ENCODE data around the gene SELENOH.

SELENOH gene

DNA sequence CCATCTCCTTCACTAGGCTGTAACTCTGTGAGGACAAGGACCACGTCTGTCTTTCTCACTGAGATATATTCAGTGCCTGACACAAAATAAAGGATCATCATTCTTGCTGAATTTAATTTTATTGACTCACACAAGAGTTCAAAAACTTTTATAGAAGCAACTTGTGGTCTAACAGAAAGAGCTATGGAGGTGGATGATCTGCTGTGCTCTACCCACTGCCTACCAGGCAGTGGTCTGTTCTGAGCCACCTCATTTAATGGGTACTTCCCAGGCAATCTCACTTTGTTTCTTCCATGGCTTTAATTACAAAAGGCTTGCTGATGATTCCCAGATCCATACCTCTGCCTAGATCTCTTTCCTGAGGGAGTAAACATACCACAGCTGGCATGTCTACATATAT is 5.6 kb downstream of the SELENOH start:
- no peak for DNase-seq (ENCODE audit: low read depth in 2 of 2)

DNA sequence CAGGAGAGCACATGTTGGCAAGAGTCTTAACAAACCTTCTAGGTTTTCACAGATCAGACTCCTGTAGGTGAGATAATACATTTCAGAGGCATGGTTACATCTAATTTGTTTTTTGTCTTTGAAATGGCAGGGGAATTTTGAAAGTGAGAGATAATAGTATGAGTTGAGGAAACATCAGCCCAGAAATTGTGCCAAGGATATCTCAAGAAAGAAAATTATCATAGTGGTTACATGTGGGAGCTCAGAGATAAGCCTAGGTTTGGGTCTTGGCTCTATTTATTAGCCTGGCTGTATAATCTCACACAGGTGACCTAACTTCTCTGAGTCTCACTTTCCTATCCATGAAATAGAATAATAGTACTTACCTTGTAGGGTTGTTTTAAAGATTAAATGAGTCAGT is 9.9 kb downstream of the SELENOH start:
- no peak for DNase-seq (ENCODE audit: low read depth in 2 of 2)

DNA sequence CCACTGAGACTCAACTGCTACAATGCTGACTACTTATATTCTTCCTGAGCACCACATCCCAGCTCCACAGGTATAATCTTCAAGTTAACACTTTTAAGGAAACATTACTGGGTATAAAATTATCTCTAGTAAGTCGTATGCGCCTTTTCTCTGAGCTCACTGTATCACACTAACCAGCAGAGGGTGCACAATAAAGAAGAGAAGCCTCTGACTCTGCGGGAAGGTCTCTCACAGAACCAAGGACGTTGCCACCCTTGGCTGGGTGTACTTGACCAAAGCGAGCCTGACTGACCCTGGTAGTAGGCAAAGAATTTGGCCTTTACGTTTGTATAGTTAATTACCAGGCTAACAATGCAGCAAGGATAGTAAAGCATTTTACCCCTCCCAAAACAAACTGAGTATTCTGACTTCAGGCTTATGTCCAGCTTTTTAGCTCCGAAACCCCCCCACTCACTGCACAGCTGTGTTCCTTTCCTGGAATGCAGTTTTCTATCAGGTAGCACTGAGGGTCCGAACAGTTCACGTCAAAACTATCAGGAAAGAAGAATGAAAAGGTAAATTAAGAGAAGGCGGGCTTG is 10.5 kb downstream of the SELENOH start, which contains the start of gene BTBD18:
Gene BTBD18 (minus strand): TSS at position 144 of the 578 bp plus-strand sequence. CDS start 631 bp downstream, outside the sequence.
- DNase-seq (ENCODE audit: low read depth in 2 of 2), result no peak

DNA sequence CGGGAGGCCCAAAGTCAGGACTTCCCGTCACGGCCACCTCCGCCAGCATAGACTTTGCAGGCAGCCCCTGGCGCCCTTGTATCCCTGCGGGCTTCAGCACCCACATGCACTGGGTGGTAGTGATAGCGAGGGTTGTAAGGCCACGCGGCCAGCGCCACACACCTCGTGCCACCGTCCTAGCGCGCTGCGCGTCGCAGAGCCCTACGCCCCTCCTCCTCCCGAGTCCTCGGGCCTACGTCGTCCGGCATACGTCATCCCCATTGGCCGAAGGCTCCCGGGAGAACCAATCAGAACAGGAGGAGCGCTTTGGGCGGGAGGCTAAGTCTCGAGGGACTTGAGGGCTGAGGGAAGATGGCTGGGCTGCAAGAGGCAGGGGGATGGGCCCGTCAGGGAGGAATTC is 11.7 kb downstream of the SELENOH start:
- DNase-seq (ENCODE audit: low read depth in 2 of 2), result no peak

DNA sequence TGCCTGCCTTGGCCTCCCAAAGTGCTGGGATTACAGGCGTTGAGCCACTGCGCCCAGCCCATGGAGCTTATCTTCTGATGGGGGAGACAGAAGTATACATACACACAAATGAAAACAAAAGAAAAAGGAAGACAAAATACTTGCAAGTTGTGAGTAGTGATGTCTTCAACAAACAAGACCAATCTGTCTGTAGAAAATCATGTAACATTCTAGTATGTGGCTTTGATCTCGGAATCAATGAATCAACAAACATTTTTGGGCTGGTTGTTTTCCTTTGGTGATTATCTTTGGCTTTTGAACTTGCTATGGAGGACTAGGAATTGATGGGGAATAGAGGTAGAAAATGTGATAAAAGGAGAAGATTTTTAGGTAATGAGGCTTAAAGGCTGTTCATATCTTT is 16.9 kb downstream of the SELENOH start:
- DNase-seq (ENCODE audit: low read depth in 2 of 2), result no peak

DNA sequence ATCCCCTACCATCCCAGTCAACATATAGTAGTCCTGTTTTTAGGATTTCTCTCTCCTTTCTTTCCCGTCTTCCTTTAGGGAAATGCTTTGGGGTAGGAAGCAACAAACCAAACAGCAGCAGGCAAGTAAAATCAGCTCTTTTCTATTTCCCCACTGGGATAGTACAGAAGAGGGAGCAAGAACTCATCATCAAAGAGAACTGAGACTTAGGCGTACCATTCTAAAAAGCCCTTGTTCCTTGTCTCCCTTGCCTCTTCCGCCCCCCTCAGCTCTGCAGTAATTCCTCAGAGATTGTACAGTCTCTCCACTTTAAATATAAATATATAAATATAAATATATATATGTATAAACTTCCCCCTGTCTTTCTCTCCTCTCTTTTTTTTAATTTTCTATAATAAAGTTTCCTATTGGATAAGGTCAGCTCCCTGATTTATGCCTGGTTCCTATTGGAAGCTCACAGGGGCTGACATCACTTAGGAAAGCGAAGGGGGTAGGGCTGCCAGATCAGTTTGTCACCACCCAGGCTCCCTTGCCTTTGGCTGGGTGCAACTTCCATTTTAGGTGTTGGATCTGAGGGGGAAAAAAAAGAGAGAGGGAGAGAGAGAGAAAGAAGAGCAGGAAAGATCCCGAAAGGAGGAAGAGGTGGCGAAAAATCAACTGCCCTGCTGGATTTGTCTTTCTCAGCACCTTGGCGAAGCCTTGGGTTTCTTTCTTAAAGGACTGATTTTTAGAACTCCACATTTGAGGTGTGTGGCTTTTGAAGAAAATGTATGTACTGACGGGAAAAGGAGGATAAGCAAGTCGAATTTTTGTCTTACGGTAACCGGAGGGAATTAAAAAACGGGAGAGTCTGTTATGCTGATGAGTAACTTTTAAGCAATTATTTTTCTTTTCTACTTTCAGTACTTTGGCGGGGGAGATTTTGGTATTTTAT is 20.3 kb downstream of the SELENOH start, which contains the start of gene CTNND1:
Gene CTNND1 (plus strand): TSS at position 502 of the 934 bp plus-strand sequence. CDS start 29,677 bp downstream, outside the sequence.
- DNase-seq (ENCODE audit: low read depth in 2 of 2), result no peak

DNA sequence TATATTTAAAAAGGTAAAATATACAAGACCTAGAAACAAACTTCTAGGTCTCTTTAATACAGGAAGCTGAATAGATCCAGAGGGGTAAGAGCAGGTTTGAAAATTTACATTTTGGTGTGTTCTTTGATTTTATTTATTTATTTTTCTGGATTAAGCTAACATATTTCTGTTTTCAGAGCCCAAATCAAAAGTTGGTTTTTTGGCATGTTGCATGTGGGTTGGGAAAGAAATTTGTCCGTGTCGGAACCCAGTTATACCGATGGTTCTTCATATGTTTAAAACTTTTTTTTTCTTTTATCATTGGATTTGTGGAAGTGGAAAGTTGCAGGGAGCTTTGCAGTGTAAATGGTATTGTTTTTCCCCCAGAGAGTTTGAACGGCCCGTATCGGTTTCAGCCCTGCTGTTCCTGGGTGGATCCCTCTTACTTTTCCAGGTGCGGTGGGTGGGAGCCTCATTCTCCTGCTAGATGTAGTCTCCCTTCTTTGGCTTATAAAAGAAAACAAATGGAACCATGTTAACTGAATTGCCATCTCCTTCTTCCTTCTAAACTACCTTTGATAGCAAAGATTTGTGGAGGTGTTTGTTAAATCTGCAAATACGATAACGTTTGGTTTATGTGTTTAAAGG is 21.1 kb downstream of the SELENOH start:
- no peak for DNase-seq (ENCODE audit: low read depth in 2 of 2)

DNA sequence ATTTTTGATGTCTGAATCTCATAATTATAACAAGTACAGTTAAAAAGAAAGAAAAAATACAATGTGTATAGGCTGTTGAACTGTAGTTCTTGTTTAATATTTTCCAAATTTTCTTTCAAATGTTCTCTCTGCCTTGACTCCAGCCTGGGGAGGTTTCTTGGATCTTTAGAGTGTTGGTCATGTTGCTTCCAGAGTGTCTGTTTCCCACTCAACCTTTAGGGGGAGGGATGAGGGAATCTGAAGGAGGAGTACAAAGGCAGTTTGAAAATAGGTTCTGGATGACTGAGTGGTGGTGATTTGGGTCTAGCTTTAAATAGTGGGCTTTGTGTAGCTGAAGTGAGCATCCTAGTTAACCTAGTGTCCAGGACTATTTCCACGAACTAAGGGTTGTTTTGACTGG is 22.3 kb downstream of the SELENOH start:
- DNase-seq (ENCODE audit: low read depth in 2 of 2), result no peak

DNA sequence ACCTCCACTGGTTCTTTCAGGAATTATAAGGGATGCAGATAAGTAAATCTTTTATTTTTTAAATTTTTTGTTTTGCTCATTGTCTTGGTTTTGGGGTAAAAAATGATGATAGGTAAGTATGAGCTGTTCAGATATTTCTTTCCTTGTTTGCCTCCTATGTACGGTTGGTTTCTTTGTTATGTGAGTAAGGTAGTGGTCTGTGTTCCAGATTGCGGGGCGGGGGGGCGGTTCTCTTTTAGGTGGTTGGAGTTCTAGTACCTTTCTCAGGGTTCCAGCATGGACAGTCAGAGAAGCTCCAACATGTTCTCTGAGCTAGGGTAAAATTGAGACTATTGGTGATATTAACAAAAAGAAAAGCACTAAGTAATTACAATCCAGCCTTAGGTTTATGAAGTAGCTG is 22.7 kb downstream of the SELENOH start:
- DNase-seq (ENCODE audit: low read depth in 2 of 2), result no peak

DNA sequence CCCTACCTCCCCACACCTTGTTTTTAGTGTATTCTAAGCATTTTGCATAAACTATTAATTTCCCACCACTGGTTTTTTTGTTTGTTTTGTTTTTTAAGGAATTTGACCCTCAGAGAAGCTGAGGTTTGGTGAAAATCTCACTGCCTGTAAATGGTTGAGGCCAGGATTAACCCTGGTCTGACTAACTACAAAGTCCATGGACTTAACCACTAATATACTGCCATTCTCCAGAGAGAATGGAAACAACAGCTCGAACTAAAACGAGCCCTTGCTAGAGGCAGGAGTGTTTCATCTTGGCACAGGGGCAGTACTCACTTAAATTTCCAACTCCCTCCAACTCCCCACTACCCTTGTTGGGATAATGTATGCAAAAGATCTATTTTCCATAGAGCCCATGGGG is 23.3 kb downstream of the SELENOH start:
- DNase-seq (ENCODE audit: low read depth in 2 of 2), result no peak

DNA sequence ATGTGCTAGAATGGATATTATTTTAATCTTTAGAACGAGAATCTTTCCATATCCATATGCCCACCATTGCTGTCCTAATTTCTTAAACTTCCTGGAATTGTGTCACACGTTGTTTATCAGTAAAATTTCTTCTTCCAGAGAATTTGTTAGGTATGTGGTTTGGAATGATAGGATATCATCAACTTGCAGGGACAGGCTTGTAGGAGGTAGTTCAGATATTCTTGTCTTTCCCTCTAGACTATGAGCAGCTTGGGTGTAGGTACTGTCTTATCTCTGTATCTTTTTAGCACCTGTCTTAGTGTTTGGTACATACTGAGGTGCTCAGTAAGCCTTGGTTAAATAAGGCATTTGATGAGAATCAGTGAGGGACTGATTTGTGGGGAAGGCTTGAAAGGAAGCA is 23.7 kb downstream of the SELENOH start:
- DNase-seq (ENCODE audit: low read depth in 2 of 2), result no peak

DNA sequence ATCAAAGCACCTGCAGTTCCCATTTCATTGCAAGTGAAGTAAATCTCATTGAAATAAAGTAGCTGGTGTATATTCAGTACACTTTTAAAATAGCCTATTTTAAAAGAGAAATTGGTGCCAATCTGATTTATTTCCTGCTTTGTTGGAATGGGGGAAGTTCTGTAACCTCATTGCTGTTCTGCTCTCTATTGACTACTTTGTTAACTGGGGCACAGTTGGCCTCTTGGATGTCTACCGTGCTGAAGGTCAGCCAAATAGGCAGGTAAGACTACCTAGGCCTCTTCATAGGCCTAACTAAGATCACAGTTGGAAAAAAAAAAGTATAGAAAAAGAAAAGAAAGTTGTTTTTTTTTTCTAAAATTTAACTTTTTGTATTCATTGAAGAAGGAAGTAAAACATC is 29.5 kb downstream of the SELENOH start:
- DNase-seq (ENCODE audit: low read depth in 2 of 2), result no peak

DNA sequence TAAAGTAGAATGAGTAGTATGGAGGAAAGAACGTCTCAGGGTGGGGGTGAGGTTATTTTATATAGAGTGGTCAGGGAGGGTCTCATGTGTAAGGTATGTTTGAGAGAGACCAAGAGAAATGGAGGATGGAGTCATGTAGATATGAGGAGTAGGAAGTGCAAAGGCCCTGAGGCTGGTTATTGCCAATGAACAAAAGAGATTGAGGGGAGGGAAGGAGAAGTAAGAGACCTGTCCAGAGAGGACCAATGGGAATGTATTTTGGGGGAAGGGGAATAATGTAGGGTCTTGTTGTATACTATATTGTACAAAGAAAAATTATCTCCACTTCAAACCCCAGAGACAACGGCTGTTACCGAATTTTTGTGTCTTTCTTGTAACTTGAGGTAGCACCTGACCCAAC is 30.1 kb downstream of the SELENOH start:
- no peak for DNase-seq (ENCODE audit: low read depth in 2 of 2)

DNA sequence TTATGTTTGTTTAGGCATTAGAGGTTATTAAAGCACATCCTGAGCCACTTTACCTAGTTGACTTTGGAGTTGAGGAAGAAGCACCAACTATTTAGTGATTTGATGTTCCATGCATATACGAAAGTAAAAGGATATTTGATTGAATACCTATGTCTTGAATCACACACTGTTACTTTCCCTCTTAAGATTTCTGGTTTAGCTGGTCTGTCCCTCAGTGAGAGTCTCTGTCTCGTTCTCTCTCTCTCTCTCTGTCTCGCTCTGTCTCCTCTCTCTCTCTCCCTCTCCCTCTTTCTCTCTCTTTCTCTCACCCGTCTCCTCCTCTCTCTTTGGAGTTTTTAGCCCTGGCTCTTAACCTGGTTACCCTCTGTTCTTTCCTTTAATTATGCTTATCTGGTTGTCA is 31.3 kb downstream of the SELENOH start:
- DNase-seq (ENCODE audit: low read depth in 2 of 2), result no peak

DNA sequence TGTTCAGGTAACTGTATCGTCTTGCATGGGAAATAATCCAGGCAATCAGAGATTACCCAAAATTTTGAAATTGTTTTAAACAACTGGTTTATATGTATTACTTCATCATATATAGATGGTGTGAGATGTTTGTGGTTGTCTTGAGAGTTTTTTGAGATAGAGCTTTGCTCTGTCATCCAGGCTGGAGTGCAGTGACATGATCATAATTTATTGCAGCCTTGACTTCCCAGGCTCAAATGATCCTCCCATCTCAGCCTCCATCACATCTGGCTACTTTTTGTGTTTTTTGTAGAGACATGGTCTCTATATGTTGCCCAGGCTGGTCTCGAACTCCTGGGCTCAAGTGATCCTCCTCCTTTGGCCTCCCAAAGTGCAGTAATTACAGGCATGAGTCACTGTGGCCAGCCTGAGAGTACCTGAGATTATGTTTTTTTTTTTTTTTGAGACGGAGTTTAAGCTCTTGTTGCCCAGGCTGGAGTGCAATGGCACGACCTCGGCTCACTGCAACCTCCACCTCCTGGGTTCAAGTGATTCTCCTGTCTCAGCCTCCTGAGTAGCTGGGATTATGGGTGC is 31.8 kb downstream of the SELENOH start:
- DNase-seq (ENCODE audit: low read depth in 2 of 2), result no peak

DNA sequence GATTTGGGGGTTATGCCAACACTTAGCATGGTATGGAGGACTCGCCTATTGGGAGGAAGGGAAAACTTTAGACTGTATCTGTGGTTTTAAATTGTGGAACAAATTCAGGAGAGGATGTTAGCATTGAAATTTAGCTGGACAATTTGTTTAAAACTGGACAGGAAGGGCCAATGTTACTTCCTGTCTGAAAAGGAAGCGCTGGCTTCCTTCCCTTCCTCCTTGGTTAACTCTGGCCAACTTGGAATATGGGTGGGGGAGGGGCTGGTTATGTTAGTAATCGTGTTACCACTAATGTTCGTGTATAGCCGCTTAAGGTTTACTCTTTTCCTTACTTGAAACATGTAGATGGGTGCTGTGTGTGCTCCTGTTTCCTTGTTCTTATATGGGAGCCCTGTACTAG is 34.2 kb downstream of the SELENOH start:
- DNase-seq (ENCODE audit: low read depth in 2 of 2), result no peak

DNA sequence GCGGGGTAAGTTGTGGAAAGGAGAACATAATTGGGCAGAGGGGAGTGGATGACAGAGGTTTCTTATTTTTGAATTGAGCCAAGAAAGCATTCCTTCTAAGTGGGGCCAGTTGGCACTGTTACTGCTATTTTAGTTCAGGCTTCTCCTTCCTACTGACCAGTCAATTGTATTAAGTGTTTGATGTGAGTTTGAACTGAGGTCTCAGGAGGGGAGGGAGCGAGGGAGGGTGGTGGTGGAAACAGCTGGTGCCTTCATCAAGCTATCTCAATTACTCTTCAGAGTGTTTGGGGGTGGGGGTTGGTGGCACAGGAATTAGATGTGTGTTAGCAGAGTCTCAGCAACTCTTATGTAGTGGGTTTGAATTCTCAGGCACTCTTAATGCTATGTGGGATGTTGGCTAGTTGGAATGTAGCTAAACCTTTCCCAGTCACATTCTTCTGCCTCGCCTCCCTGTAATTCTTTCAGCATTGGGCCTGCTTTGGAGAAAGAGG is 34.8 kb downstream of the SELENOH start:
- DNase-seq (ENCODE audit: low read depth in 2 of 2), result no peak

DNA sequence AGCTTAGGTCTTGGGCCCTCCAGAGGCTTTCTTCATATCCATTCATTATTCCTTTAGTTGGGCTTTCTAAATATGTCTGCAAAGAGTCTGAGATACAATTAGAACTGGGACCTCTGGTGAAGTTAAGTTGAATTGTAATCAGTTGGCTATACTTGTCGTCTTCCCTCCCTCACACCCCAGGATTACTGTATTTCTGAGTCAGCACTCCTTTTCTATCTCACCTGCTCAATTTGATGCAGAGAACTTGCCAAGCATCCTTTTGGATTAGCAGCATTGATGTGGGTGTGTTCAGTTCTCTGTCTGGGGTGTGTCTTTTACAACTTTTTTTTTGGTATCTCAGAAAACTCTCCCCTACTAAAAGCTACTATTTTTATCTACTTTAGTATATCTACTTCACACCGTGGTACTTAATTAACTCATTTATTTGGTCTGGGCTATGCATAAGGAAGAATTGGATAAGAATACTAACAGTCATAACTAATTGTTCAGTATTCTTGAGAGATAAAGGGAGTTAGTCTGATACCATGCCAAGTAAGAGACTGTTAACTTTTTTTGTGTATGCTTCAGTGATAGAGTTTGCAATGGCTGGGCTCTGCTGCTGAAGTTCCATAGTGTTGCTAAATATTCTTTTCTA is 35.4 kb downstream of the SELENOH start:
- DNase-seq (ENCODE audit: low read depth in 2 of 2), result no peak

DNA sequence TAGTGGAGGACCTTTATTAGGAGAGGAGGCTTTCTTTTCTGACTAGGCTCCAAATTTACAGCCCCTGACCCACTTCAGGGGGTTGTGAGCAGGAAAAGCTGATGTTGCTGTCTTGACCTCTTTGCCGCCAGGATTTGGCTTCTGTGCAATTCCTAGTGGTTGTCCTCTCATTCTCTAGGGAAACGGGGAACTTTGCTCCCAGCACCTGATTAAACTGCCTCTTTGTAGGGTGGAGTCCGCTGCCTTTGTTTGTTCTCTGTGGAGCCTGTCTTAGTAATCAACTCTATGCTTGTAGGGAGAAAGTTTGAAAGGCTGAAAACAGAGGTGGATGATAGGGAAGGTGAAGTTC is 36.7 kb downstream of the SELENOH start:
- DNase-seq (ENCODE audit: low read depth in 2 of 2), result no peak

DNA sequence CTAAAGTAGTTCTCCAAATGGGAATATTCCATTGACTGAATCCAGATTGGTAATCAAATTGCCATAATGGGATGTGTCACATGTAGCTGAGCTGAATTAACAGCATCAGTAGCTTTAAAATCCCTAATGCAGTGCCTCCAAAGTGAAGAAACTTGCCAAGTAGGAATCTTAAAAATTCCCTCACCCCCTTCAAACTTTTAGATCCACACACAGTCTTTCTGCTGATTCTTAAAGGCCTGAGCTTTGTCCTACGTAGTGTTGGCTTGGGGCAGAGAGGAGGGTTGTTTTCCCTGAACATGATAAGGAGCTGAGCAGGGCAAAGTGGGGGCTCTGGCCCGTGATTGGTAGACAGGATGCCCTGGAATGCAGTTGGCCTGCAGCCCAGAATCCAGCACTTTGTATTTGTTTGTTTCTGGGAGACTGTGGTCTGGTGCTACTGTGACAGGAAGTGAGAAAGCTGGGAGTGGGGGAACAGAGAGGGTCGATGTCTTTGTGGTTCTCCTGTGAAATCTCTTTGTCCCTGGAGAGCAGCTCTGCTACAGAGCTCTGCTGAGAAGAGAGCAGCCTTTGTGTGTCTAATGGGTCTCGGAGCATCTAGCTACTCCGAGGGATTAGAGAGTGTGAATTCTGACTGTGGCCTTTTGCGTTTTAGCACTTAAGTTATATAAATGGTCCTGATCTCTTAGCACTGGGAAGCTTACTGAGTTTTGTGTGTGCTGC is 37.2 kb downstream of the SELENOH start:
- DNase-seq (ENCODE audit: low read depth in 2 of 2), result no peak

DNA sequence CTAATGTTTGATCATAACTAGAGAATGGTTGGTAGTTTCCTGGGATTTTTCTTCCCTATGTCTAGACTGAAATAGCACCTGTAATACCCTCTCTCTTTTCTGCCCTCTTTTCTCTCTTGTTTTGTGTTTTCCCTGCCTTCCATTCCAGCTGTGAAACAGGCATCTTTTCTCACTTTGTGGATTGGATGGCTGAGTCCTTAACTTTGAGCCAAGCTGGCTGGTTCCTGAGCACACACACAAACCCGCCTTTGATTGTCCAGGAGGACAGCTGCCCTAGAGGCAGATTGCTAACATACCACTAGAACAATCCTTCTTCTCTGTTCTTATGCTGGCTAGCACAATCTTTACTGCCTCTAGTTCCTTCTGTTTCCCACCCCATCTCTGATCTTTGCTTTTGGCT is 38.0 kb downstream of the SELENOH start:
- no peak for DNase-seq (ENCODE audit: low read depth in 2 of 2)

All from stimulated activated CD4-positive, alpha-beta T cell treated with anti-CD3 and anti-CD28 coated beads, Interleukin-1b, Interleukin-23, amount 100 ng/mL, for 4 hours (primary cell).